NCI-H2171 treated with DMSO at 0.1 percent for 48 hours (cell line): Measurements from ENCODE around the gene FAM241B.

Experiments used
- DNase-seq: peaks from one replicate; lab custom pipeline; 2025; lab: John Stamatoyannopoulos, UW

The FAM241B gene

DNA sequence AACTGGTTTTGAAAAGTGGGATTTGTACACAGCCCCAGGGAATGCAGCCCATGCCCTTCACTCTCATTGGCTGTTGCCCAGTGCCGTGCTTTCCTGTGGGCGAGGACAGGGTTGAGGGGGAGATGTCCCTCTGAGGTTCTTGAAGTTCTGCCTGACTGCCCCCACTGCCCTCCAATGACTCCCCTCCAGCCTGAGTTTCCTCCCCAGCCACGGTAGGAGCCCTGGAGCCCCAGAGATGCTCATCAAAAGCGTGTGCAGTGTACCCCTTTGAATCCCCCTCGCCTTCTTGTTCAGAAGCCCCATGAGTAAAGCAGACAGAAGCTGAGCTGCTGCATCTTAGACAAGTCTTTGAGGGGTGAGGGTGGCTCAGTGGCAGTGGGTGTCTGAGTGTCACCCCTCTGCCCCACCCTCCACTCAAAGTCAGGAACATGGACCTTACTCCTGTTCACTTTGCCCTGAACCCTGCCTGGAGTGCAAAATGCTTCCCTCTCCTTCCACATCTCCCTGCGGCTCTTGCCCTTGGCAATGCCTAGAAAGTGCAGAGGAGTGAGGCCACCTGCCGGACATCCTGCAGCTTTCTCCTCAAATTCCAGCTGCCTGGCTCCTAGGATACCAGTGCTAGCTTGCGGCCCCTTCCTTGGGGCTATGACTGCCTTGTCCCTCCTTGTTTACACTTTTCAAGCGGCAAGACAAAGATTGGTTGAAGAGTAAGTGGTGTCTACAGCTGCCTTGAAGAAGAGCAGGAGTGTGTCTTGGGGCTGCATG lies 19.9 kb downstream of the FAM241B start:
- DNase-seq, result no peak

DNA sequence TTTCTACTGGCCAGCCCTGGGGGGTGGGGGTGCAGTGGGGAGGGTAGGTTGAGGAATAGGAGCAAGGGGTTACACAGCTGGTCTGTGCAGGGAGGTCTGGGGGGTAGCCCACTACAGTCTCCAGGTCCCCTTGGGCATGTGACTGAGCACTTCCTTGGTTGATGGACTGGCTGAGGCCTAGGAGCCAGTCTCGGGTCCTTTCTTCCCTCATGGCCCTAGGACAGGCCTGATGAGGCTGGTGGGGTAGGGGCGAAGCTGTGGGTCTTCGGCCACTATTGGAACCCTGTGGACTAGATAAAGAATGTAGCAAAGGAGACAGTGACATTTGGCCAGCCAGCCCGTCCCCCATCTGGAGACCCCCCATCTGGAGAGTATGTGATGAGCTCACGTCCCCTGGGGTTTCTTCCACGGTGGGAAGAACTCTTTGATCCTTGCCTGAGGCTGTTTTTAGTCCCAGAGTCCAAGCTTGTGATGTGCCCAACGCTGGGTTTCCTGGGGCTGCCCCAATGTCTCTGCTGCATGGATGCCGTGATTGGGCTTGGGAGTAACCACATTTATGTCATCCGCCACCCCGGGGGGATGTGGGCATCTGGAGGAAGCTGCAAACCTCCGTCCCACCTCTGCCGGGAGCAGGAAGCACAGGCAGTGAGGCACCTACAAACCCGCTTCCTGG lies 20.7 kb downstream of the FAM241B start:
- no peak for DNase-seq

DNA sequence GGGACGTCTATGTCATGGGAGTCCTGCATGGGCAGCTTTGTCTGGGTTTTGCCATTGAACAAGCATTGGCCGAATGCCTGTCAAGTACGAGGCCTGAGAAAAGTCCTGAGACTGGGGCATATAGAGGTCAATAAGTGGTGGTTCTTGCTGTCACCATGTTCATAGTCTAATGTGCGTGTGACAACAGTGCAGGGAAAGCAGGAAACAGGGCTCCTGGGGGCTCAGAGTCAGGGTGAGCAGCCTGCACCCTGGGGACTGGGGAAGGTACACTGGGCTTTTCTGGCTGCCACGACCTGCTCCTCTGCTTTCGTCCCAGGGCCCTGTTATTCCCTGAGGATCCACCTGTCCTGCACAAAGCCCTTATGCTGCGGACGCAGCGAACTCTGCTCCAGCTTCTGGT lies 21.3 kb downstream of the FAM241B start:
- no peak for DNase-seq

DNA sequence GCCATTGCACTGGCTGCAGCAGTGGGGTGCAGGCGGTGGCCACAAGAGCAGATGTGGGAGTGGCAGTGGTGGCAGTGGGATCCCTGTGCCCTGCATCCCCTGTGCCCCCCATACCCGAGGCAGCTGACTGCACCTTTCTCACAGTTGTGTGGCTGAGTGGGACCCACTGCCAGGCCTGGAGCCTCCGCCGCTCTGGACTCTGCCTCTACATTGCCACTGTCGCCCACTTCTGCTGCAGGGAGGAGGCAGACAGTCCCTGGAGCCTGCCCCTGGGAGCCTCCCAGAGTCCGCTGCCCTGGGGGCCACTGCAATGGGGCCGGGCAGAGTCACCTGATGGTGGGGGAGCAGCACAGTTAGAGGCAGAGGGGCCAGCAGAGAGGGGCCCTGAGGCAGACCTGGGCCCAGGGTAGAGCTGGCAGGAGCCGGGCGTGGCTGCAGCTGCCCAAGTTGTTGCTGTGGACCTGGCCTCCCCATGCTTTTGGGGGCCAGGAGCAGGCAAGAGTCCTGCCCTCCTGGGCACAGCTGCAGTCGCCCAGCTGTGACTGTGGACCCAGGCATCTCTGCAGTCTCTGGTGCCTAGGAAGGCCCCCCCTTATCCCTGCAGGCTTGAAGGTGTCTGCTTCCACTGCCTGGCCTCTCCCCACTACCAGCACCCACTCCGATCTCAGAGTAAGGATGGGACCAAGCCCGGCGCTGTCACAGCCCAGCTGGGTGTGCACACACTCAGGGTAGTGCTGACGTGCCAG lies 22.2 kb downstream of the FAM241B start:
- no peak for DNase-seq

DNA sequence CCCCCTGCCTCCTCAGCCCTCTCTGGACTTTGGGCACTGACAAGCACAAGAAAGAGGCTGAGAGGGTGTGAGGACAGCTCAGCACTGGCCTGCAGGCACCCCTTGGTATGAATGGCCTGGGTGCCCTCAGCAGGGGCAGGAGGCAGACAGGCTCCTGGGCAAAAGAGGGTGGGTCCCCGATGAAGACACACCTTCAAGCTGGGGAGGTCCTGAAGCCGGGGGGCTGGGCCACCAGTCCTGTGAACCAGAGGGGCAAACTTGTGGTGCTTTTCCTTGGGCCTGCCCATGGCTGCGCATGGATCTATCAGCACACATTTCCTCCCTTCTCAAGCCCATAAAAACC lies 22.8 kb downstream of the FAM241B start:
- no peak for DNase-seq

DNA sequence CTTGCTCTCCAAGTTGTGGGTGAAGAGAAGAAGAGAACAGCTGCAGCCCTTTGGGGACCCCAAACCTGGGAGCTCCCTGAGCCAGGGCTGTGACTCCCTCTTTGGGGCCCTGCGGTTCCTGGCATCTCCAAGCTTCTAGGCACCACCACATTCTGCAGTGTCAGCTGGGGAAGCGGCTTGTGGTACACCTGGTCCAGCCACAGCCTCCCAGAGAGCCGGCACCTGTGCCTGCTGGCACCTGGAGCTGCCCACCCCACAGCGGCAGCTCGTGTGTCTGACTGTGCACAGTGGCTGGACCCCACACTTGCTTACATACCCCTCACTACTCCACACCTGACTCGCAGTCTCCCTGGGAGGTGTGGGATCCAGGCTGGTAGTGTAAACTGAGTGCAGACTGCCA lies 23.5 kb downstream of the FAM241B start:
- no peak for DNase-seq

DNA sequence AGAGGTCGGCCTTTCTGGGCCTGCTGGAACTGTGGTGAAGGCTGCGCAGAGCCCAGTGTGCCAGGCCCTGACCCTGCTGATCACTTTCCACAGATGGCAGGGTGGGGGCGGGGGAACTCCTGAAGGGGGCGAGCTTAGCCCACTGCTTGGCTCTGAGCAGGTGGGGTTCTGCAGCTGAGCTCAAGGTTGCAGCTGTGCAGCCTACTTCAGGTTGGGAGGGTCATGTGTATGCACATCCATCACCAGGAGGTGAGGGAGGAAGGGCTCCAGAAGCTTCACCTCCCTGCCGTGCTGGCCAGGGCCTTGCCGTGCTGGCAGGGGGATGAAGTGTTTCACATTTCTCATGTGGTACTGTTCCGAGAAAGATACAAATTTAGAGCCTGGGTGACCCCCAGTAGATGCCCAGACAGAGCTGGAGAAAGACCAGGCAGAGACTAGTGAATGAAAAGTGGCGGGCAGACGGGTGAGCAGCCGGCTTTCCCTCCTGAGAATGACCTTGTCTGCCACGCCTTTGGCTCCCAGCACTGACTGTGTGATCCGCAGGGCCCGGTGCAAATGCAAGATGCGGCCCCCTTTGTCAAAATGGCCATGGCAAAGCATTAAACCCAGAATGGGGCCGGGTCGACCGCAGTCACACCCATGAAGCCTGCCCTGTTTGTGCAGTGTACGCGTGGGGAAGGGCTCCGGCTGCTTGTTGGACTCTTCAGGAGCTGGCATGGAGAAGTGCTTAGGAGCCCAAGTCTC lies 25.2 kb downstream of the FAM241B start:
- DNase-seq, result peak; percentile 5

DNA sequence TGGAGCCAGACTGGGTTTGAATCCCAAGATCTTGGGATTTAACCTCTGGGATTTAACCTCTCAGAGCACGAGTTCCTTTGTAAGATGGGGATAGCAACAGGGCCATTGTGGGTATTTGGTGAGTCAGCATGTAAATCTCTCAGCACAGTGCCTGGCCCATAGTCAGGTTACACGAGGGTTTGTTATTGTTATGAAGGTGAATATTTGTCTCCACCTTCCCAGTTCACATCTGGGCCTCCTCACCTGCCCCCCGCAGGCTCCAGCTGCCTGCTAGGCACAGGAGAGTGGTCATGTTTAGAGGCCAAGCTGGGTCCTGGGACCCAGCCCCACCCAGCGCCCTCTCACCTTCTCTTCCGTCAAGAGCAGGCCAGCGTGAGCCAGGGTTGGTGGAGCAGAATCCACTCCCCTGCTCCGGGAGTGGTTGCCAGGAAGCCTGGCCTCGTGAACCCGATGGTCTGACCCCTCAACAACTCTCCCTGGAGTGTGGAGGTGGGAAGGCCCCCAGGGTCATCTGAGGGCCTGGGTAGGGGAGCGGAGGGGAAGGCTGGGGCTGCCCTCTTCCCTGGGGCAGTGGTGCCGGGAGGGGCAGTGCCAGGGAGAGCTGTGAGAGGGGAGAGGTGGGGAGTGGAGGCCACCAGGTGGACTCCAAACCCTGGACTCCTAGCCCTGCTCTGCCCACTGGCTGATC lies 26.0 kb downstream of the FAM241B start:
- DNase-seq, result no peak

DNA sequence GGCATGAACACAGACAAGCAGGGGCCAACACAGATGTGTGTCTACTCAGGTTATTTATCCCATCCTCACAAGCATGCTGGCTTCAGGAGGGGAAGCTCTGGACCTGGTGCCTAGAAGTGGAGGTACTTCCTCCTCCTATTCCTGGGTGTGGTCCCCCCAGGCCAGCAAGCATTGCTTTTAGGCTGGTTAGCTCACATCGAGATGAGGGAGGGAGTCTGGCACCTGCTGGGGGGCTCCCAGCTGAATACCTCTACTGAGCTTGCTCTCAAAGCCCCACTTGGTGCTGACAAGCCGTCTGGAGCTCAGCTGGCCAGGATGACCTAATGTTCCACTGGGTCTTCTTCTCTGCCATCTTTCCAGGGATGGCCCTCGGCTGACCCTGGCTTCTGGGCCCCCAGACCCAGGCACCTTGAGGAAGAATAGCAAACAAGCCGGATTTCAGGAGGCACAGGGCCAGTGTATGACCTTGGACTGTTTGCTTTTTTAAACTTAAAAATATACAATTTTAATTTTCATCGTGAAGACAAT lies 26.8 kb downstream of the FAM241B start:
- no peak for DNase-seq

DNA sequence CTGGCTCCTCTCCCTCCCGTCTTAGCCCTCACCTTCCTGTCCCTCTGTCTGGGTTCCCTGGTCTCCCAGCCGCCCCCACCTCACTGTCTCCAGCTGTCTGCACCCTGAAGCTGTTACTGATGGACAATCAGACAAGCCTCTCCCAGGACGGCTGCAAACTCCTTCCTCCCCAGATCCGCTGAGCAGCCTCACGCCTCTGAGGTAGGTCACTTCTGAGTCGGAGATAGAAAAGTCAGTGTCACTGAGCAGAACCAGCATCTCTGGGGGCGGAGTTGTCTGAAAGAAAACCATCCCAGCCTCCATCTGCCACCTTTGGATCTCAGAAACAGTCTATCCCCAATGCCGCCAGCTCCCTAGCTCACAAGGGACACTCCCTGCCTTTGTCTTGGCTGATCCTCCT lies 27.4 kb downstream of the FAM241B start:
- no peak for DNase-seq

DNA sequence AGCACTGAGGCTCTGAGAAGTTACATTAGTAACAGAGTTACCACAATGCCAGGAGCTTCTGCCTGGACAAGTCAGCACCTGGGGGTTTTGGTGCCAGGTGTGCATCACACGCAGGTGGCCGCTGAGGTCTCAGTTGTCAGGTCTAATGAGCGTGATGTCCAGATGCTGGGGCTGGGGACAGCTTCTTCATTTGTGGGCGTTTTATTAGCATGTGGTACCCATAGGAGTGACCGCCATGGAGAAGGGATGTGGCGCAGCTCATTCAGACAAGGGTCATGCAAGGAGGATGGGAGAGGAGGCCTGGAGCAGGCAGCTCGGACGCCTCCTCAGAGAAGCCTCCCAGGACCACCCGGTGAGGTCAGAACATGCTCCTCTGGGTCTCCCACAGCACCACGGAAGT lies 27.8 kb downstream of the FAM241B start:
- DNase-seq, result no peak

DNA sequence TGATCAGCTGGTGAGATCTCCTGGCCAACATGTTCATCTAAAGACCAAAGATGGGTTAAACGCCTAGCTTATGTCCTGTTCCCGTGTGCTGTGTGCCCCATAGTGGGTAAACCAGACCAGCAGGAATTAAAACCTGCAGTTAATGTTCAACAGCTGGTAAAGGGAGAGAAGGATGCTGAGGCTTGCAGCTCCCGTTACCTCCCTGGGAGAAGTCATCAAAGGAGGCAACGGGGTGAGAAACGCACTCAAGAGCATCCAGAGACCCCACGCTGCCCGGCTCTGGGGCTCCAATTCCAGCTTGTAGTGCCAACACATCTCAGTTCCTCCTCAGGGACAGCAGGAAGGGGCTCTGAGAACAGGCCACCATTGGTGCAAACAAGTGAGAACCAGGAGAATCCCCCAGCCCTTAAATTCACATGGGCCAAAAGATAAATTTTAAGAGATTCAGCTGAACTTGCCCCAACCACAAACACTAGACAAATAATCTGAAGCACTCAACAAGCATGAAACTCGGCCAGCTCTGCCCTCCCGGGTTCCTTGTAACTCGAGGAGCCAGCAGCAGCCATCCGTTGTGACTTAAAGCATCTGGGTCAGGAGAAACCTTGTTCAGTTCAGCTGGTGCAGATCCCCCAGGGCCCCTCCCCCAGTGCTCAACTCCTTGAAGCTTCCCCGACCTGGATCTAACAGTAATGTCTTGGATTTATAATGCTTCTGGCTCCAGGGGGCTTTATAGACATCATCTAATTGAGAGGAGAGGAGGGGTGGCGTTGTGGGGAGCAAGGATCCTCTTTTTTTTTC lies 29.4 kb downstream of the FAM241B start:
- DNase-seq, result peak; percentile 28

DNA sequence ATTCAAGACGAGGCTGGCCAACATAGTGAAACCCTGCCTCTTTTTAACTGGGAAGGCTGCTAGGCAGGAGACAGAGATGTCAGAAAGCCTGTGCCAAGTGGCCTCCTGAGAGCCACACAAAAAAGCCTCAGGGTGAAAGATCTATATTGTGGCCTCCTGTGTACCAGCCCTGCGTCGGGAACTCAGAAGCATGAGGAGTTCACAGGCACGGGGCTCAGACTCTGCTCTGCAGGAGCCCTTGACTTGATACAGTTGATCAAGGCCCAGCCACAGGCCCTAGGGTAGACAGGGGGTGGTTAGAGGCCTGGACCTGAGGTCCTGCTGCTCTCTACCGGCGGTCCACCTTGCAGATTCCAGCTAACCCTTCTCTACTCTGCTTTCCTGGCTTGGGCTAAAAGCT lies 30.2 kb downstream of the FAM241B start:
- no peak for DNase-seq

DNA sequence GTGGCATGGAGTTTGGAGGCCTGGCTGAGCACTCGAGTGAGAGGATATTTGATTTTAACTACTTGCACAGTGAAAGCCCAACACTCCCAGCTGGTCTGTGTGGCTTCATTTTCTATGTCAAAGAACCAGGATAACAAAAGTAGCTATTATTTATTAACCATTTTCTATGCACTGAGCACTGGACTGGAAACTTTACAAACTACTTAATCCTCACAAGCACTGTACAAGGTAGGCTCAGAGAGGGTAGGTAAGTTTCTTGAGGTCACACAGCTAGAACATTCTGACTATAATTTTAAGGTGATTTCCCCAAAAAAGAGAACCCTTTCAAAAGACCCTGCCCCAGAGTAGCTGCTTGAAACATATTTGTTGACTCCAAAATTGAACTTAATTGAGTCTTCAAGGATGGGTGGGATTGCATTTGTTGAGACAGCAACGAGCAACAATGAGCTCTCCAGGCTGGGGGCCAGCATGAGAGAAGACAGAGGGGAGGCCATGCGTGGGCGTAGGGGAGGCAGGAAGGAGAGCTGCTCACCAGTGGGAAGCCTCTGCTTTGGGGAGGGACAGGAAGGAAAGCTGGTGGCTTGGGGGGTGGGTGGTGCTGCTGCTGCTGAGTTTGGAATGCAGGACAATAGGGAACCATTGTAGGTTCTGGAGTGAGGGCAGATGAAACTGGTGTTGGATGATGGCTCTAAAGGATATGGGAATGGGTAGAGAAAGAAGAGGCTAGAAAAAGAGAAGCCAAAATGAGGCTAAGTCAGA lies 31.5 kb downstream of the FAM241B start:
- no peak for DNase-seq

DNA sequence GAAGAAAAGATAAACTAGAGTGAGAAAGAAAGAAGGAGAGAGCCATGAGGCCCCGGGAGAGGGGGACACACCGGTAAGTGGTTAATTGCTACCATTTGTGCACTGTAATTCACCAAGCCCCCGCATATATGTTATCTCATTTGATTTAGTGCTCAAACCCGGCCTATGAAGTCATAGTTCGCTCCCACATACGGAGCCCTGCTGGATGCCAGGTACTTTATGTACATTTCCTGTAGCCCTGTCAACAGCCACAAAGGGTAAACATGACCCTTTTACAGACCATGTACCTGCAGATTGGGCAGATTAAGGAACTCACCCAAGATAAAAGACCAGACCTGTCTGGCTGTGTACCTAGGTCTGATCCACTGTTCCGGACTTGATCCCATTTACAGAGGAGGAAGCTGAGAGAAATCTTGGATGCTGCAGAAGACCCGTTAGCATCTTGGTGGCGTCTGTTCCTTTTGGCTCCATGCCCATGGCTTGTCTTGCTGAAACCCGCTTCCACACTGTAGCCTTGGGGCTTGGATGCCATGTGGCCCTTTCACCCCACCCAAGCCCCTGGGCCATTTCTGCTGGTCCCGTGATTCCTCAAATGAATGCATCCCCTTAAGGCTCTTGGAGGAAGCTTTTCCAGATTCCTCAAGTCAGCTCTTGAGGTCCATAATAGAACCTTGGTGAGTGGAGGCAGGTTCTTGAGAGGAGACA lies 32.3 kb downstream of the FAM241B start:
- no peak for DNase-seq

DNA sequence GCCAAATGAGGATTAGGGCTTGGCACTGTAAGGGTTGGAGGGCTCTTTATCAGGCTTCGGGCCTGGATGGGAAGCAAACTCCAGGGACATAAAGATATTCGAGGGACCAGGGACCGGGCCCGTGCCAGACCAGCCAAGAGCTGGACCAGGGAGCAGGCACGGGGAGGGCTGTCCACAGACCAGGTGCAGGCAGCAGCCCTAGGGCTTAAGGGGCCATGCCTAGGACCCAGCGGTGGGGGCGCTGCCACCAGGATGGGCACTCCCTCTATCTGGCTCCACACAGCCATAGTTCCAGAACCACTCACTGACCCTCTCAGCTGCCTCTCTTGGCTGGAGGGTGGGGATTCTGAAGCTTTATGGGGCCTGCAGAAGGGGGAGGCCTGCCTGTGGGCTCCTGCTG lies 32.9 kb downstream of the FAM241B start:
- no peak for DNase-seq

DNA sequence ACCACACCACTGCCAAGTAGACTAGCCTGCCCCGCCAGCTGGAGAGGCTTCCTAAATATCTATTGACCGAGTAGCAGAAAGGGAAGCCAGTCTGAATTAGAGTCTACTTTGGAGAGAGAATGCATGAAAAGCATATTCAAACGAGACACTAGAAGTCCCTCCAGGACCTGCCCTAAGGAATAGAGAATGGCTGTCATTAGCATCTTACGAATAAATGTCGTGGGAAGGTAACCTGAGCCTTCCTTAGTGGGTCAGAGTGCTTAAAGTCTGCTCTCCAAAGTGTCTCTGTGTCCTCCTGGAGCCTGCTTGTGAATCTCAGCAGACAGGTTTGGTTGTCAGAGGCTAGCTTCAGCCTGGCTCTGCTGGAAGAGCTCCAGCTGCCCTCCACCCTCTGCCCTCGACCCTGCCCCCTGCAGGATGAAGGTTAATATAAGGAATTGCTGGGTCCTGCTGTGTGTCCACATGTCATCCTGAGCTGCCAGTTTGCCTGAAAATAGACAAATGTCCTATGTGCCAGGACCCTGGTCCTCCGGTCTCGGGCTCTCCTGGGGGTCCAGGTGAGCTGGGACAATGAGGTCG lies 33.4 kb downstream of the FAM241B start:
- DNase-seq, result no peak

DNA sequence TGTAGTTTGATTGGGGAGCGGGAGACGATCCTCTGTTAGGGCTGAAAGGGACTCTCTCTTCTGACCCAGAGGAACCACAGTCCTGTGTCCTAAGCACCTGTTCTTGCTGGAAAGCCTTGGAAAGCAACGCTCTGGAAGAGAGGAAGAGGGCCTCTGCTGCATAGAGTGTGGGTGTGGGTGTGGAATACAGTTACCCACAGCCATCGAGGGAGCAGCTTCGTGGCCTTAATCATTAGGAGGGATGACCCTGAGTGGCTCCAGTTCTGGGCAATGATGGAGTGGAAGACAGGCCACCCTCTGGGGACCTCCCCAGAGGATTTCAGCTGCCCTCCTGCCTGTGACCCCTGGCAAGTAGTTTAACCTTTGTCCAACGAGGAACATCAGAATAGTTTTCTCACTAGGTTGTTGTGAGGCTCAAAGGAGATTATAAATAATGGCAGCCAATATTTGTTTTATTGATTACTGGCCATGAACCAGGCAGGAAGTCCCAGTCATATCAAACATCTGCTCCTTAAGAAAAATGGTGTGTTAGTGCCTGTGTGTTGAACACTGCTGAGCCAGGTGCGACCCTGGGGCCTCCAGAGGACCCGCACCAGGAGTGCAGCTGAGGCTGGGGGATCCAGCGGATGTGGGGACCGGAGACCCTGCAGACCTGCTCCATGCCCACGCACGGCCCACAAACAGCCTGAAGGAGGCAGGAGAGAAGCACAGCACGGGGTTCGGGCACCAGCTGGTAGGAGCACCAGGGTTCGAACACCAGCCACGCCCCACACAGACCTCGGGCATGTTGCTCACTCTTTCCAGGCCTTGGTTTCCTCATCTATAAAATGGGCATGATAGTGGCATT lies 35.6 kb downstream of the FAM241B start:
- no peak for DNase-seq
